HEK293T (cell line): ENCODE results near the gene HLA-DQB1.

Source experiments
- CTCF ChIA-PET: fragments of 350-600 bp; formaldehyde crosslinking; extraction: SDS; loops from one replicate; lab custom pipeline; 2021; ENCODE audit warnings: antibody characterized with exemption, inconsistent platforms; lab: Yijun Ruan, JAX
- POLR2A ChIA-PET: fragments of 350-600 bp; formaldehyde crosslinking; extraction: SDS; loops from one replicate; lab custom pipeline; 2020; ENCODE audit warnings: antibody characterized with exemption, inconsistent platforms; lab: Yijun Ruan, JAX
- DNase-seq: peaks from one replicate; pipeline ENCODE4 v3.0.0; 2012; ENCODE audit warnings: mixed read lengths; ENCODE audit errors: extremely low spot score
- ARNT ChIP-seq: fragments of 450-650 bp; IDR thresholded peaks from 2 replicates; pipeline ENCODE4 v1.6.1; 2017; ENCODE audit warnings: mild to moderate bottlenecking
- BHLHE40 ChIP-seq: fragments of 450-650 bp; IDR thresholded peaks from 2 replicates; pipeline ENCODE4 v1.6.1; 2016; ENCODE audit warnings: mild to moderate bottlenecking, moderate library complexity, borderline replicate concordance
- CTBP1 ChIP-seq: fragments of 450-650 bp; IDR thresholded peaks from 2 replicates; pipeline ENCODE4 v1.6.1; 2016; ENCODE audit warnings: borderline replicate concordance
- ELF4 ChIP-seq: fragments of 450-650 bp; IDR thresholded peaks from 2 replicates; pipeline ENCODE4 v1.6.1; 2017; ENCODE audit warnings: antibody characterized with exemption
- FOXA1 ChIP-seq: fragments of 450-650 bp; IDR thresholded peaks from 2 replicates; pipeline ENCODE4 v1.6.1; 2016; ENCODE audit warnings: mild to moderate bottlenecking
- FOXK2 ChIP-seq: fragments of 450-650 bp; IDR thresholded peaks from 2 replicates; pipeline ENCODE4 v1.6.1; 2016; ENCODE audit warnings: mild to moderate bottlenecking
- FOXM1 ChIP-seq: fragments of 450-650 bp; IDR thresholded peaks from 2 replicates; pipeline ENCODE4 v1.6.1; 2017; ENCODE audit warnings: mild to moderate bottlenecking, borderline replicate concordance
- HDGF ChIP-seq: fragments of 450-650 bp; IDR thresholded peaks from 2 replicates; pipeline ENCODE4 v1.6.1; 2017; ENCODE audit warnings: antibody characterized with exemption, borderline replicate concordance
- L3MBTL2 ChIP-seq: fragments of 450-650 bp; conservative IDR thresholded peaks from 2 replicates; pipeline ENCODE4 v1.6.1; 2016; ENCODE audit warnings: mild to moderate bottlenecking
- LEF1 ChIP-seq: fragments of 450-650 bp; IDR thresholded peaks from 2 replicates; pipeline ENCODE4 v1.6.1; 2017; ENCODE audit warnings: mild to moderate bottlenecking, borderline replicate concordance
- NFRKB ChIP-seq: fragments of 450-650 bp; IDR thresholded peaks from 2 replicates; pipeline ENCODE4 v1.6.1; 2016; ENCODE audit warnings: mild to moderate bottlenecking, moderate library complexity
- PKNOX1 ChIP-seq: fragments of 450-650 bp; IDR thresholded peaks from 2 replicates; pipeline ENCODE4 v1.6.1; 2016
- SP1 ChIP-seq: fragments of 450-650 bp; IDR thresholded peaks from 2 replicates; pipeline ENCODE4 v1.6.1; 2017
- SUZ12 ChIP-seq: fragments of 450-650 bp; IDR thresholded peaks from 2 replicates; pipeline ENCODE4 v1.6.1; 2016; ENCODE audit warnings: mild to moderate bottlenecking
- TARDBP ChIP-seq: fragments of 450-650 bp; IDR thresholded peaks from 2 replicates; pipeline ENCODE4 v1.6.1; 2016
- ZNF384 ChIP-seq: fragments of 450-650 bp; IDR thresholded peaks from 2 replicates; pipeline ENCODE4 v1.6.1; 2016

Gene HLA-DQB1

GRCh38 chr6:32692019-32692418, 25.6 kb upstream of the HLA-DQB1 start:
- POLR2A ChIA-PET, result no interaction called here
- TF ChIP-seq ZNF384, result no peak
- no peak for TF ChIP-seq ELF4
- no peak for TF ChIP-seq ARNT
- no peak for TF ChIP-seq TARDBP
- TF ChIP-seq CTBP1, result no peak
- no peak for TF ChIP-seq PKNOX1
- no peak for TF ChIP-seq BHLHE40
- no peak for TF ChIP-seq SP1
- TF ChIP-seq LEF1, result no peak
- no peak for TF ChIP-seq SUZ12
- TF ChIP-seq HDGF, result no peak
- TF ChIP-seq NFRKB, result no peak
- TF ChIP-seq FOXM1, result no peak
- no peak for TF ChIP-seq FOXA1
- CTCF ChIA-PET, result interaction anchor here (0.6 to 1.6 kb wide), 9 partner anchors 8 to 274 kb away, joined by 3 to 15 read pairs (median 4); no protein-coding TSS in a partner anchor
- DNase-seq, result peak; percentile 43

GRCh38 chr6:32689531-32690501, 23.4 kb upstream of the HLA-DQB1 start:
- ChIA-PET POLR2A (no interaction called here), CTCF (interaction anchor here (0.5 to 0.6 kb wide), 2 partner anchors 11 to 275 kb away, joined by 3 read pairs; no protein-coding TSS in a partner anchor)
- no peak for TF ChIP-seq SUZ12
- TF ChIP-seq SP1, result no peak
- TF ChIP-seq ARNT, result no peak
- no peak for TF ChIP-seq ZNF384
- TF ChIP-seq NFRKB, result no peak
- no peak for TF ChIP-seq L3MBTL2
- no peak for TF ChIP-seq HDGF
- TF ChIP-seq PKNOX1, result no peak
- TF ChIP-seq ELF4, result no peak
- no peak for DNase-seq

- no peak for DNase-seq
- no peak for TF ChIP-seq PKNOX1
- no peak for TF ChIP-seq SP1
- no peak for TF ChIP-seq FOXM1
- TF ChIP-seq ARNT, result no peak
- TF ChIP-seq LEF1, result no peak
- TF ChIP-seq ZNF384, result peak; percentile 29; the same call in 1 of the 2 replicates
- ChIA-PET POLR2A (no interaction called here), CTCF (interaction anchor here (0.6 to 1.5 kb wide), 2 partner anchors 63 to 100 kb away, joined by 3 to 6 read pairs; no protein-coding TSS in a partner anchor)
Measured at GRCh38 chr6:32685603-32686002, 19.1 kb upstream of the HLA-DQB1 start.

GRCh38 chr6:32684246-32684645, 17.8 kb upstream of the HLA-DQB1 start:
- no peak for TF ChIP-seq FOXM1
- no peak for TF ChIP-seq LEF1
- TF ChIP-seq PKNOX1, result no peak
- no peak for TF ChIP-seq L3MBTL2
- no peak for TF ChIP-seq ZNF384
- TF ChIP-seq SUZ12, result no peak
- TF ChIP-seq NFRKB, result no peak
- no peak for TF ChIP-seq ARNT
- no peak for TF ChIP-seq HDGF
- TF ChIP-seq TARDBP, result no peak
- TF ChIP-seq FOXK2, result no peak
- CTCF ChIA-PET, result no interaction called here
- POLR2A ChIA-PET, result no interaction called here
- DNase-seq, result no peak

- CTCF ChIA-PET, result no interaction called here
Measured at GRCh38 chr6:32680055-32680454, 13.6 kb upstream of the HLA-DQB1 start.

More at GRCh38 chr6:32680055-32680454, 13.6 kb upstream of the HLA-DQB1 start:
- TF ChIP-seq LEF1 (no peak), CTBP1 (no peak), PKNOX1 (no peak), BHLHE40 (no peak), ELF4 (no peak), NFRKB (no peak), SP1 (no peak), HDGF (no peak), SUZ12 (no peak), TARDBP (no peak), ARNT (no peak), L3MBTL2 (no peak)
- DNase-seq, result no peak
- POLR2A ChIA-PET, result no interaction called here
